Measurements from ENCODE around the gene ITGB7.
A peak's percentile ranks its signal among the peaks of the same experiment; 100 is the strongest.

The ITGB7 gene

GRCh38 chr12:53193985-53194716 lies 12.9 kb downstream of the ITGB7 start:
- FAIRE-seq, result no peak
- no peak for DNase-seq (ENCODE audit: insufficient read length, low spot score)
- peak; percentile 53; the same call in 1 of the 2 replicates for TF ChIP-seq POLR2AphosphoS5 (IDR thresholded peaks at IDR 0.05; ENCODE audit: low read depth, low read length)
- TF ChIP-seq POU2F2 (IDR thresholded peaks at IDR 0.05; ENCODE audit: low read depth, low read length), result no peak
- no peak for TF ChIP-seq TAF1 (IDR thresholded peaks at IDR 0.05; ENCODE audit: low read depth, low read length)
- TF ChIP-seq POLR2A (IDR thresholded peaks at IDR 0.05; ENCODE audit: low read depth, low read length), result peak; percentile 42; the same call in 1 of the 2 replicates
- no peak for TF ChIP-seq PAX5 (IDR thresholded peaks at IDR 0.05; ENCODE audit: insufficient read depth, low read length, severe bottlenecking)
- no peak for TF ChIP-seq SPI1 (IDR thresholded peaks at IDR 0.05; ENCODE audit: low read depth, low read length)

DNA sequence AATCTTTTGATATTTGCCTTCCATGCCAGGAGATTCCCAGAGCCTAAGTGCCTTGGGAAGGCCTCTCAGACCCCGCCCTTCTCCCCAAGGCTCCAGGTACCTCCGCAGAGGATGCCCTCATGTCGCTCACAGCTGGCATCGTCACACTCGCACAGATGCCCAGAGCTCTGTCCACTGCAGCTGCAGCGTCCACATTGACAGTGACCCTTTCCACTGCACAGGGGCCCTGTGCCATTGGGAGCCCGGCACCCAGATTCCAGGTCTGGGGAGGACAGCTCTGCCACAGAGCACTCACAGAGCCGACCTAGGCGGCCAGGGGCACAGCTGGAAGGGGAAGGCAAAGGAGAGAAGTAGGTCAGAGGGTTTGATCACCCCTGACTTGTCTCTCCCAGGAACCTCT lies 14.0 kb downstream of the ITGB7 start:
- TF ChIP-seq POLR2A (IDR thresholded peaks at IDR 0.05; ENCODE audit: low read depth, low read length) (no peak), POLR2AphosphoS5 (IDR thresholded peaks at IDR 0.05; ENCODE audit: low read depth, low read length) (no peak), POU2F2 (IDR thresholded peaks at IDR 0.05; ENCODE audit: low read depth, low read length) (no peak), SPI1 (IDR thresholded peaks at IDR 0.05; ENCODE audit: low read depth, low read length) (no peak), TAF1 (IDR thresholded peaks at IDR 0.05; ENCODE audit: low read depth, low read length) (no peak), PAX5 (IDR thresholded peaks at IDR 0.05; ENCODE audit: insufficient read depth, low read length, severe bottlenecking) (no peak)
- no peak for FAIRE-seq
- DNase-seq (ENCODE audit: insufficient read length, low spot score), result no peak

GRCh38 chr12:53192531-53193021 lies 14.5 kb downstream of the ITGB7 start:
- TF ChIP-seq POLR2AphosphoS5 (IDR thresholded peaks at IDR 0.05; ENCODE audit: low read depth, low read length) (peak; percentile 75; the same call in 1 of the 2 replicates), POLR2A (IDR thresholded peaks at IDR 0.05; ENCODE audit: low read depth, low read length) (no peak), SPI1 (IDR thresholded peaks at IDR 0.05; ENCODE audit: low read depth, low read length) (no peak), POU2F2 (IDR thresholded peaks at IDR 0.05; ENCODE audit: low read depth, low read length) (no peak), TAF1 (IDR thresholded peaks at IDR 0.05; ENCODE audit: low read depth, low read length) (no peak), PAX5 (IDR thresholded peaks at IDR 0.05; ENCODE audit: insufficient read depth, low read length, severe bottlenecking) (no peak)
- FAIRE-seq (no peak), DNase-seq (ENCODE audit: insufficient read length, low spot score) (no peak)

- TF ChIP-seq PAX5 (IDR thresholded peaks at IDR 0.05; ENCODE audit: insufficient read depth, low read length, severe bottlenecking) (no peak), SPI1 (IDR thresholded peaks at IDR 0.05; ENCODE audit: low read depth, low read length) (no peak), POLR2A (IDR thresholded peaks at IDR 0.05; ENCODE audit: low read depth, low read length) (no peak; the same call in 1 of the 2 replicates), POU2F2 (IDR thresholded peaks at IDR 0.05; ENCODE audit: low read depth, low read length) (no peak), TAF1 (IDR thresholded peaks at IDR 0.05; ENCODE audit: low read depth, low read length) (no peak), POLR2AphosphoS5 (IDR thresholded peaks at IDR 0.05; ENCODE audit: low read depth, low read length) (no peak)
- FAIRE-seq (no peak), DNase-seq (ENCODE audit: insufficient read length, low spot score) (no peak)
Measured at GRCh38 chr12:53191885-53192530, 15.0 kb downstream of the ITGB7 start.

- DNase-seq (ENCODE audit: insufficient read length, low spot score), result no peak
- TF ChIP-seq POU2F2 (IDR thresholded peaks at IDR 0.05; ENCODE audit: low read depth, low read length), result no peak
- no peak for TF ChIP-seq TAF1 (IDR thresholded peaks at IDR 0.05; ENCODE audit: low read depth, low read length)
- TF ChIP-seq SPI1 (IDR thresholded peaks at IDR 0.05; ENCODE audit: low read depth, low read length), result no peak
- TF ChIP-seq POLR2AphosphoS5 (IDR thresholded peaks at IDR 0.05; ENCODE audit: low read depth, low read length), result no peak
- TF ChIP-seq PAX5 (IDR thresholded peaks at IDR 0.05; ENCODE audit: insufficient read depth, low read length, severe bottlenecking), result no peak
- TF ChIP-seq POLR2A (IDR thresholded peaks at IDR 0.05; ENCODE audit: low read depth, low read length), result no peak
- no peak for FAIRE-seq
Measured at GRCh38 chr12:53191096-53191884, 15.8 kb downstream of the ITGB7 start.

DNA sequence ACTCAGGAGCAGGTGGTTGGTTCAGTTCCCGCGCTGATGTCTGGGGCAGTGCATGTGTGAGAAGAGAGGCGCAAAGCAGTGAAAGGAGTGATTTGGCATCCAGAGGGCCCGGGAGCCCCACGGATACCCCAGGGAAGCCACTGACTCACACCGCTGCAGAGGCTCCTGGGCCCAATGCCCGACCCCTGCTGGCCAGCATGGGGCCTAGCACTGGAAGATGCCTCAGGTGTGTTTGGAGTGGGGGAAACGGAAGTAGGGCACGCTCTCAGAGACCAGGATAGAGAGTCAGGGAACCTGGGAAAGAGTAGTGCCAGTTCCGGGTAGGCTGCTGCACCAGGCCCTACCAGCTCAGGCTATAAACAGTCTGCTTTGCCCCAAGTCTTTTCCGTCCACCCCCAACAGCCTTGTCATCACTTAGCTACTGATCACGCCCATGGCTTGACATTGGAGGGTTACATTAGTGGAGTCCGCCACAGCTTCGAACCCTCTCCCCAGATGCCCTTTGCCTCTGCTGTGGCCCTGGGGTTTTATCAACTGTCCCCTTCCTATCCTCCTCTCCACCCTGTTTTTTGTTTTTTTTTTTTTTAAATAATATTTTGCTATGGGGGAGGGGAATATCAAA lies 16.8 kb downstream of the ITGB7 start:
- TF ChIP-seq POLR2AphosphoS5 (IDR thresholded peaks at IDR 0.05; ENCODE audit: low read depth, low read length) (peak; percentile 71; the same call in 1 of the 2 replicates), SPI1 (IDR thresholded peaks at IDR 0.05; ENCODE audit: low read depth, low read length) (no peak), TAF1 (IDR thresholded peaks at IDR 0.05; ENCODE audit: low read depth, low read length) (no peak), POU2F2 (IDR thresholded peaks at IDR 0.05; ENCODE audit: low read depth, low read length) (no peak; the same call in 1 of the 2 replicates)
- peak; percentile 57 for FAIRE-seq
- no peak for DNase-seq (ENCODE audit: insufficient read length, low spot score)

DNA sequence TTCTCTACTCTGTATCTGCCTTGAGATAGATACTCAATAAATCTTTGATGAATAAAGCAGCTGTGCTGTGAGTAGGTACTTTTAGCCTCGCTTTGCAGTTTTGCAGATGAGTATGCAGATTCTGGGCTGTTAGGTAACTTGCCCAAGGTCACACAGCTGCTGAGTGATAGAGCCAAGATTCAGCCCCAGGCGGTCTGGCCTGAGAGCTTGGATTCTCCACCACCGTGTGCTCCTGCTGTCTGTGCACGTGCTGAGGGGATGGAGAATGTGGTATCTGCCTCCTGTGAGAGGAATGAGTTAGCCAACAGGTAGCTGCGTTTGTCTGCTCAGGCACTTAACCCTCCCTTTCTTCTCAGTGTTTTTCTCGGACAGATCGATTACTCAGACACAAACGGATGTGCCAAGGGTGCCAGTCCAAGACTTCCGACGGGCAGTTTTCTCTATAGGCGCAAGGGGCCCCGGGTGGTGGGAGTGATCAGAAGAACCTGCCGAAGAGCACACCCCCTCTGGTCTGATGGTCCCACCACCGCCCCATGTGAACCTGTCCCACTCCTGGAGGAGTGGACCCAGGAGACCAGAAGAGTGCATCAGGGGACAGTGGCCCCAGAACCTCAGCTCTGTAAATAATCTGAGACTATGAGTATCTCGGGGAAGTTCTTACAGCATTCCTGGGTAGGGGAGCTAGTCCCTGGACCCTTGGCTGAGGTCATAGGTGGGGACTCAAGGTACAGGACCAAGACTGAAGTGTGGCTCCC lies 19.7 kb downstream of the ITGB7 start:
- FAIRE-seq, result no peak
- peak; percentile 47; the same call in 1 of the 2 replicates for TF ChIP-seq POLR2AphosphoS5 (IDR thresholded peaks at IDR 0.05; ENCODE audit: low read depth, low read length)
- no peak for TF ChIP-seq TAF1 (IDR thresholded peaks at IDR 0.05; ENCODE audit: low read depth, low read length)
- DNase-seq (ENCODE audit: insufficient read length, low spot score), result no peak

- FAIRE-seq, result no peak
- no peak for TF ChIP-seq POLR2A (IDR thresholded peaks at IDR 0.05; ENCODE audit: low read depth, low read length)
- TF ChIP-seq POU2F2 (IDR thresholded peaks at IDR 0.05; ENCODE audit: low read depth, low read length), result no peak
- no peak for DNase-seq (ENCODE audit: insufficient read length, low spot score)
Measured at GRCh38 chr12:53186745-53187144, 20.3 kb downstream of the ITGB7 start.

All from GM12891 (cell line).